RWPE2 (cell line): Measurements from ENCODE around the gene NSG2.

Source experiments
- ATAC-seq: fragments of 200-7000 bp; cut with Tn5 transposase; 3 replicates; pipeline ENCODE4 v1.9.1; 2021; ENCODE audit warnings: low read depth
- DNase-seq: peaks from one replicate; pipeline ENCODE4 v3.0.0-alpha.2; 2020; ENCODE audit warnings: low spot score
- H3K27ac ChIP-seq: fragments of 450-650 bp; 2 replicates; pipeline ENCODE4 v1.5.1; 2017; ENCODE audit warnings: mild to moderate bottlenecking; ENCODE audit not compliant: poor library complexity, severe bottlenecking
- H3K27me3 ChIP-seq: fragments of 250-450 bp; sonication (Bioruptor Pico); 2 replicates; pipeline ENCODE4 v1.5.1; 2021; ENCODE audit warnings: mild to moderate bottlenecking, moderate library complexity; ENCODE audit not compliant: insufficient read depth, poor library complexity, severe bottlenecking
- H3K36me3 ChIP-seq: fragments of 250-450 bp; sonication (Bioruptor Pico); 2 replicates; pipeline ENCODE4 v1.5.1; 2020; ENCODE audit warnings: low read depth, mild to moderate bottlenecking, moderate library complexity
- H3K4me1 ChIP-seq: fragments of 250-450 bp; sonication (Bioruptor Pico); 2 replicates; pipeline ENCODE4 v1.5.1; 2021; ENCODE audit warnings: mild to moderate bottlenecking, moderate library complexity; ENCODE audit not compliant: insufficient read depth, poor library complexity, severe bottlenecking
- H3K4me3 ChIP-seq: fragments of 250-450 bp; sonication (Bioruptor Pico); 2 replicates; pipeline ENCODE4 v1.5.1; 2021; ENCODE audit warnings: mild to moderate bottlenecking, moderate library complexity; ENCODE audit not compliant: severe bottlenecking
- H3K9me3 ChIP-seq: fragments of 250-450 bp; sonication (Bioruptor Pico); 2 replicates; pipeline ENCODE4 v1.5.1; 2021; ENCODE audit warnings: mild to moderate bottlenecking, moderate library complexity; ENCODE audit not compliant: severe bottlenecking
- TF ChIP-seq, protein P1 (sequence below): fragments of 450-650 bp; IDR thresholded peaks from one replicate; pipeline ENCODE4 v1.5.1; 2017; ENCODE audit warnings: mild to moderate bottlenecking, moderate library complexity; ENCODE audit not compliant: poor library complexity, severe bottlenecking

NSG2 gene

GRCh38 chr5:174065528-174066197 is 20.2 kb downstream of the NSG2 start:
- no peak for DNase-seq
- Histone ChIP-seq H3K9me3 (no peaks in the 10 kb centered on the region), H3K4me3 (no peak overlapping the region), H3K27me3 (peaks cover 30% of the 10 kb centered on the region), H3K27ac (no peak overlapping the region), H3K4me1 (no peaks in the 10 kb centered on the region), H3K36me3 (no peaks in the 10 kb centered on the region)
- TF ChIP-seq, protein P1, sequence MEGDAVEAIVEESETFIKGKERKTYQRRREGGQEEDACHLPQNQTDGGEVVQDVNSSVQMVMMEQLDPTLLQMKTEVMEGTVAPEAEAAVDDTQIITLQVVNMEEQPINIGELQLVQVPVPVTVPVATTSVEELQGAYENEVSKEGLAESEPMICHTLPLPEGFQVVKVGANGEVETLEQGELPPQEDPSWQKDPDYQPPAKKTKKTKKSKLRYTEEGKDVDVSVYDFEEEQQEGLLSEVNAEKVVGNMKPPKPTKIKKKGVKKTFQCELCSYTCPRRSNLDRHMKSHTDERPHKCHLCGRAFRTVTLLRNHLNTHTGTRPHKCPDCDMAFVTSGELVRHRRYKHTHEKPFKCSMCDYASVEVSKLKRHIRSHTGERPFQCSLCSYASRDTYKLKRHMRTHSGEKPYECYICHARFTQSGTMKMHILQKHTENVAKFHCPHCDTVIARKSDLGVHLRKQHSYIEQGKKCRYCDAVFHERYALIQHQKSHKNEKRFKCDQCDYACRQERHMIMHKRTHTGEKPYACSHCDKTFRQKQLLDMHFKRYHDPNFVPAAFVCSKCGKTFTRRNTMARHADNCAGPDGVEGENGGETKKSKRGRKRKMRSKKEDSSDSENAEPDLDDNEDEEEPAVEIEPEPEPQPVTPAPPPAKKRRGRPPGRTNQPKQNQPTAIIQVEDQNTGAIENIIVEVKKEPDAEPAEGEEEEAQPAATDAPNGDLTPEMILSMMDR = no peak
- no peak for ATAC-seq

- Histone ChIP-seq H3K36me3 (no peaks in the 10 kb centered on the region), H3K27me3 (peaks cover 29% of the 10 kb centered on the region), H3K4me3 (no peak overlapping the region), H3K9me3 (no peaks in the 10 kb centered on the region), H3K27ac (no peak overlapping the region), H3K4me1 (no peaks in the 10 kb centered on the region)
- TF ChIP-seq, protein P1 = no peak
- no peak for DNase-seq
- no peak for ATAC-seq
Measured at GRCh38 chr5:174067499-174067898, 22.0 kb downstream of the NSG2 start.

DNA sequence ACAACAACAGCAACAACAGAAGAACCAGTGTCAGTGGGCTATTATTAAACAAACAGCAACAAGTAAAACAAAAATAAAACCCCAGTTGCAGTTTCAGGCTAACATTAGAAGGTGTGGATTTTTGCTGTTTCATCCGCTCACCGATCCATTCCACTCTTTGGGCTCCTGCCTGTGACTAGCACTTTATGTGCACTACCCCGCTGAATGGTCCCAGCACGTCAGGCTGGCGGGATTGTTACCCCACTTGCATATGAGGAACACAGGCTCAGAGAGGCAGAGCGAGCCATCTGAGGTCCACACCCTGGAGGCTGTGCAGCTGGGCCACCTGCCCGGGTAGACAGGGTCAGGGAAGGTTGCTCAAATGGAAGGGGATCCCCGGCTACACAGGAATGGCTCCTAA is 26.0 kb downstream of the NSG2 start:
- H3K4me3 ChIP-seq = no peak overlapping the region
- no peaks in the 10 kb centered on the region for H3K36me3 ChIP-seq
- no peak overlapping the region for H3K27ac ChIP-seq
- H3K4me1 ChIP-seq = no peaks in the 10 kb centered on the region
- no peak for ATAC-seq
- no peaks in the 10 kb centered on the region for H3K9me3 ChIP-seq
- DNase-seq = no peak
- H3K27me3 ChIP-seq = peaks cover 7% of the 10 kb centered on the region
- TF ChIP-seq, protein P1 = no peak

GRCh38 chr5:174073122-174073660 is 27.7 kb downstream of the NSG2 start:
- no peak overlapping the region for H3K4me3 ChIP-seq
- H3K4me1 ChIP-seq = no peaks in the 10 kb centered on the region
- no peak for DNase-seq
- peaks cover 7% of the 10 kb centered on the region for H3K27me3 ChIP-seq
- no peaks in the 10 kb centered on the region for H3K9me3 ChIP-seq
- no peak overlapping the region for H3K27ac ChIP-seq
- ATAC-seq = no peak
- TF ChIP-seq, protein P1 = no peak
- H3K36me3 ChIP-seq = no peaks in the 10 kb centered on the region

DNA sequence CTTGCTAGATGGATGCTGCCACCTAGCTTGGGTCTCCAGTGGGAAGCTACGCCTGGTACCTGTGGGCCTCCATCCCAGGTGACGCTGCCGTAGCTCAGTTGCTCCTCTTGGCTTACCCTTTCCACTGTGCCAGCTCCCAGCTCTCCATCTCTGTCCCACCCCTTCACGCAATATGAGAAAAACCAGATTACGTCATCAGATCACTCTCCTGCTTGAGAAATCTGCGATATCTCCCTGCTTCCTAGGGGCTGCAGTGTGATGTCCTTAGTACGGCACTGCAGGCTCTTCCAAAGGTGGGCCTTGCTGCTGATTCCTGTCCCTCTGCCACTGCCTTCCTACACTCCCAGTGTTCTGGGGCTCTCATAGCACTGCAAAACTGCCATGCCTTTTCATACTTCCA is 28.9 kb downstream of the NSG2 start:
- H3K27me3 ChIP-seq = peaks cover 7% of the 10 kb centered on the region
- ATAC-seq (no peak), DNase-seq (no peak)
- H3K9me3 ChIP-seq = no peaks in the 10 kb centered on the region
- H3K27ac ChIP-seq = no peak overlapping the region
- no peaks in the 10 kb centered on the region for H3K4me1 ChIP-seq
- H3K36me3 ChIP-seq = no peaks in the 10 kb centered on the region
- H3K4me3 ChIP-seq = no peak overlapping the region
- TF ChIP-seq, protein P1 = no peak
